ENCODE measurements around the gene ZNF488. TPM values are rescaled to one million over a fixed set of nuclear protein-coding genes. Genes with fewer than 3 reads are reported as not detected.

Gene ZNF488
- total RNA-seq, 4 donors from 2014 or later, result 0.11 TPM; not detected in 3

- Histone ChIP-seq H3K4me1 (peaks cover 0 to 12% (median 9%) of the 10 kb centered on the region in 4 donors), H3K9me3 (no peaks in the 10 kb centered on the region), H3K27me3 (no peaks in the 10 kb centered on the region), H3K4me3 (no peak overlapping the region), H3K27ac (replicated peaks in 1 of 4) (no peak overlapping the region), H3K36me3 (no peaks in the 10 kb centered on the region)
- intact Hi-C loops (cut with DNase I), result no loop called here
- no peak for DNase-seq (ENCODE audit: extremely low spot score)
- 94% methylated on average over 11 of the region's 11 CpGs for WGBS
- TF ChIP-seq POLR2AphosphoS5 (IDR thresholded peaks at IDR 0.05), result no peak
- no peak for TF ChIP-seq POLR2A (IDR thresholded peaks at IDR 0.05; ENCODE audit: low read depth)
- TF ChIP-seq, protein P1, sequence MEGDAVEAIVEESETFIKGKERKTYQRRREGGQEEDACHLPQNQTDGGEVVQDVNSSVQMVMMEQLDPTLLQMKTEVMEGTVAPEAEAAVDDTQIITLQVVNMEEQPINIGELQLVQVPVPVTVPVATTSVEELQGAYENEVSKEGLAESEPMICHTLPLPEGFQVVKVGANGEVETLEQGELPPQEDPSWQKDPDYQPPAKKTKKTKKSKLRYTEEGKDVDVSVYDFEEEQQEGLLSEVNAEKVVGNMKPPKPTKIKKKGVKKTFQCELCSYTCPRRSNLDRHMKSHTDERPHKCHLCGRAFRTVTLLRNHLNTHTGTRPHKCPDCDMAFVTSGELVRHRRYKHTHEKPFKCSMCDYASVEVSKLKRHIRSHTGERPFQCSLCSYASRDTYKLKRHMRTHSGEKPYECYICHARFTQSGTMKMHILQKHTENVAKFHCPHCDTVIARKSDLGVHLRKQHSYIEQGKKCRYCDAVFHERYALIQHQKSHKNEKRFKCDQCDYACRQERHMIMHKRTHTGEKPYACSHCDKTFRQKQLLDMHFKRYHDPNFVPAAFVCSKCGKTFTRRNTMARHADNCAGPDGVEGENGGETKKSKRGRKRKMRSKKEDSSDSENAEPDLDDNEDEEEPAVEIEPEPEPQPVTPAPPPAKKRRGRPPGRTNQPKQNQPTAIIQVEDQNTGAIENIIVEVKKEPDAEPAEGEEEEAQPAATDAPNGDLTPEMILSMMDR (IDR thresholded peaks at IDR 0.05), result no peak
- no peak for TF ChIP-seq EP300 (IDR thresholded peaks at IDR 0.05)
These were observed 13.9 kb downstream of the ZNF488 start for GRCh38 chr10:47370015-47370767.

DNA sequence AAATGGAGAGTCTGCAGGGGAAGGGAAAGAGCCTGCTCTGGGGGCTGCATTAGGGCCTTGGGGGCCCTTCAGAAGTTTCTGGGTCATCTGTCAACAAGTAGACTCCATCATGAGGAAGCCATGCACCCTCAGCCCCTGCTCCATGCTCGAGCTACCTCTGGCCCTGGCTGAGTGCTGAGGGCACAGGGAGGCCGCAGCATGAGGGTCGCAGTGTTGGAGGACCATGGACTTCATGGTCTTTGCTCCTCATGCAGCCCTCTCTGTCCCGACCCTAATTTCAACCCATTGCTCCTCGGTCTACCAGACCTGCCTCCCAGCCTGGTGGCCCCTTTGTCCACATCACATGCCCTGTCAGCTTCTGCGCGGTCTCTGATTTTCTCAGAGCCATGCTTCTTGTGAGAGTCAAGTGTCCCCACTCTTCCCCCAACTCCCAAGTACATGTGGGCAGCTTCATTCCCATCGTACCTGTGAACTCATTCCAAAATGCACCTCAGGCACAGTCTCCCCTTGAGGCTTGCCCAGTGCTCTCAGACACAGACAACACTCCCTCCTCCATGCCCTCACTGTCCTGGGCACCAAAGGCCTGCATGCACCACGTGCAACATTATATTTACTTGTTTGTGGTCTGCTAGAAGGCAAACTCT lies 14.7 kb downstream of the ZNF488 start:
- H3K9me3 ChIP-seq, result no peaks in the 10 kb centered on the region
- H3K4me1 ChIP-seq, result peaks cover 0 to 4% (median under 1%) of the 10 kb centered on the region in 4 donors
- no peaks in the 10 kb centered on the region for H3K36me3 ChIP-seq
- H3K27me3 ChIP-seq, result no peaks in the 10 kb centered on the region
- no peak overlapping the region for H3K27ac ChIP-seq (replicated peaks in 1 of 4)
- H3K4me3 ChIP-seq, result no peak overlapping the region
- TF ChIP-seq EP300 (IDR thresholded peaks at IDR 0.05), result no peak
- TF ChIP-seq, protein P1 (IDR thresholded peaks at IDR 0.05), result no peak
- no peak for TF ChIP-seq POLR2AphosphoS5 (IDR thresholded peaks at IDR 0.05)
- no peak for TF ChIP-seq POLR2A (IDR thresholded peaks at IDR 0.05; ENCODE audit: low read depth)
- intact Hi-C loops (cut with DNase I), result no loop called here
- 74% methylated on average over 8 of the region's 9 CpGs for WGBS
- no peak for DNase-seq (ENCODE audit: extremely low spot score)

GRCh38 chr10:47368431-47369180 lies 15.5 kb downstream of the ZNF488 start:
- intact Hi-C loops (cut with DNase I), result no loop called here
- no peak overlapping the region for H3K27ac ChIP-seq (replicated peaks in 1 of 4)
- H3K4me3 ChIP-seq, result no peak overlapping the region
- DNase-seq (ENCODE audit: extremely low spot score), result no peak
- H3K27me3 ChIP-seq, result no peaks in the 10 kb centered on the region
- H3K9me3 ChIP-seq, result no peaks in the 10 kb centered on the region
- over 99% methylated on average over 23 of the region's 24 CpGs for WGBS
- H3K4me1 ChIP-seq, result no peaks in the 10 kb centered on the region
- no peak for TF ChIP-seq EP300 (IDR thresholded peaks at IDR 0.05)
- no peak for TF ChIP-seq POLR2A (IDR thresholded peaks at IDR 0.05; ENCODE audit: low read depth)
- H3K36me3 ChIP-seq, result no peaks in the 10 kb centered on the region

DNA sequence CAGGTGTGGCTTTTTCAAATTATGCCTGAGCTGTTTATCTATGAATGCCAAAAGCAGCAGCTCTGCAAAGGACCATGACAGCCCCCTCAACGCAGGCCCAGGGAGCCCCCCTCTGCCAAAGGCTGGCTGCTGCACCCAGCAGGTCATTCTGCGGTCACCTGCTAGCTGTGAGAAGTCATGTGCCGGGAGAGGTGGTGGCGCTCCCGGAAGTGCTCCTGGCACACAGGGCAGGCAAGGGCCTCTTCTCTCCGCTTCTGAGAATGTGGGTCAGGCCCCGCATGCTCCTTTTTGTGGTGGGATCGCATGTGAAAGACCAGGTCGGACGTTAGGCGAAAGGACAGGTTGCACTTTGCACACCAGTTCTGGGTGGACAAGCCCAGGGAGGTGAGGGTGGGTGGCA lies 16.4 kb downstream of the ZNF488 start:
- no peaks in the 10 kb centered on the region for H3K4me1 ChIP-seq
- no peak for TF ChIP-seq POLR2A (IDR thresholded peaks at IDR 0.05; ENCODE audit: low read depth)
- TF ChIP-seq, protein P1 (IDR thresholded peaks at IDR 0.05), result no peak
- TF ChIP-seq EP300 (IDR thresholded peaks at IDR 0.05), result no peak
- no peak for TF ChIP-seq POLR2AphosphoS5 (IDR thresholded peaks at IDR 0.05)
- no peaks in the 10 kb centered on the region for H3K27me3 ChIP-seq
- intact Hi-C loops (cut with DNase I), result no loop called here
- H3K9me3 ChIP-seq, result no peaks in the 10 kb centered on the region
- no peak overlapping the region for H3K27ac ChIP-seq (replicated peaks in 1 of 4)
- no peaks in the 10 kb centered on the region for H3K36me3 ChIP-seq
- no peak overlapping the region for H3K4me3 ChIP-seq
- no peak for DNase-seq (ENCODE audit: extremely low spot score)
- WGBS, result 94% methylated on average over 4 of the region's 11 CpGs

All from esophagus muscularis mucosa (tissue), 4 donors.